Naive B cell (primary cell): Measurements from ENCODE around the gene GTF3C2. TPM values are rescaled to one million over a fixed set of nuclear protein-coding genes. Genes with fewer than 3 reads are reported as not detected.
"Not testable (repeated sequence)": the region's sequence is repeated elsewhere in the genome, so short reads cannot be mapped to it uniquely, and the experiment has no call there.

ENCODE experiments used
- ATAC-seq, 2 donors: fragments of 150-1000 bp; cut with Tn5 transposase; 2 replicates each; pipeline ENCODE4 v1.10.0; 2021; ENCODE audit warnings: low read depth in 2 of 2, mild to moderate bottlenecking in 2 of 2, moderate library complexity in 2 of 2
- DNase-seq: peaks from one replicate; pipeline ENCODE4 v3.0.0; 2022
- H3K27ac Mint-ChIP-seq, 6 donors: one replicate each; pipeline ENCODE4 v1.8.0; 2020 to 2022; ENCODE audit warnings: mild to moderate bottlenecking in 6 of 6, mixed read lengths in 6 of 6, moderate library complexity in 5 of 6, inconsistent platforms in 2 of 6
- H3K27me3 Mint-ChIP-seq, 3 donors: one replicate each; pipeline ENCODE4 v1.8.0; 2021 to 2022; ENCODE audit warnings: mixed read lengths in 3 of 3, mild to moderate bottlenecking in 1 of 3
- H3K36me3 Mint-ChIP-seq, 2 donors: one replicate each; pipeline ENCODE4 v1.8.0; 2020 to 2022; ENCODE audit warnings: mixed read lengths in 2 of 2, inconsistent platforms in 1 of 2, mild to moderate bottlenecking in 1 of 2
- H3K4me1 Mint-ChIP-seq, 3 donors: one replicate each; pipeline ENCODE4 v1.8.0; 2020 to 2022; ENCODE audit warnings: mixed read lengths in 3 of 3, inconsistent platforms in 1 of 3, mild to moderate bottlenecking in 1 of 3, moderate library complexity in 1 of 3
- H3K4me3 Mint-ChIP-seq, 8 donors: one replicate each; pipeline ENCODE4 v1.8.0; 2020 to 2022; ENCODE audit warnings: mild to moderate bottlenecking in 8 of 8, mixed read lengths in 8 of 8, moderate library complexity in 8 of 8, inconsistent platforms in 2 of 8
- H3K9me3 Mint-ChIP-seq, 7 donors: one replicate each; pipeline ENCODE4 v1.8.0; 2020 to 2022; ENCODE audit warnings: mixed read lengths in 7 of 7, mild to moderate bottlenecking in 5 of 7, inconsistent platforms in 2 of 7, moderate library complexity in 1 of 7
- polyA plus RNA-seq, 6 donors: library from polyadenylated mRNA; unstranded; fragments of 300-500 nt; fragmentation: Illumina TruSeq; gene quantifications; one replicate each; pipeline ENCODE4 v1.2.3, GENCODE V29; 2021; ENCODE audit warnings: low read depth in 6 of 6

GTF3C2 gene
- polyA plus RNA-seq, 6 donors from 2014 or later: 31.8 to 50.6 (median 39.9) TPM

DNA sequence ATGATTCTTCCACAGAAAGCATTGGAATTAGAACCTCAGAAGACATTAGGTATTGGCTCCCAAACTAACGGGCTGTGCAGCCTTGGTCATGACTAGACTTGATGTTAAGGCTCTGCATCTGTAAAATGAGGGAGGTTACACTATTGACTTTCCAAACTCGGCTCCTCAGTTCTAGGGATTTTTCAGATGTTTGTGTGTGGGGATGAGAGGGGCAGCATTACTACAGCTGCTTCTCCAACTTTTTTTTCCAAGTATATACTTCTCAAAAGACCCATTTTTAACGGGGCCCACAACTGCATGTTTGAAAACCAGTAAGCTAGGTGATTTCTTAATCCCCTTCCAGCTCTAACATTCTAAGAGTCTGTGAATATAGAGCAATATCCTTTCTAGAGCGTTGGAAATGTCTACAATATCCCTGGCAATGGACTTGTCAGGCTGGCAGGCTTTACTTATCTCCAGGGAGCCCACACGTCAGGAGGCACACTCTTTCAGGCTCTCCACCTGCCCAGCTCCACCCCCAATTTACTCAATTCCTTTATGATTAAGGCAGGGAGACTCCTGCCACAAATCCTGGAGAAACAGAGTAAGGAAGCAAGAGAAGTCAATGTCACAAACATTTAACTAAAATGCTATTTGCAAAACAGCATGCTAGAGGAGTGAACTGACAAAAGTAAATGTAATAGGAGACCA is 32.8 kb downstream of the GTF3C2 start:
- Mint-ChIP-seq H3K4me3 (peak overlapping the region; percentile 92 to 100 (median 98)), H3K36me3 (peaks cover 20 to 22% of the 10 kb centered on the region in 2 donors), H3K27me3 (no peaks in the 10 kb centered on the region), H3K9me3 (no peaks in the 10 kb centered on the region), H3K4me1 (peaks cover 20 to 22% (median 21%) of the 10 kb centered on the region in 3 donors), H3K27ac (peak overlapping the region; percentile 97 to 100 (median 99))
- ATAC-seq (no peak), DNase-seq (no peak)

DNA sequence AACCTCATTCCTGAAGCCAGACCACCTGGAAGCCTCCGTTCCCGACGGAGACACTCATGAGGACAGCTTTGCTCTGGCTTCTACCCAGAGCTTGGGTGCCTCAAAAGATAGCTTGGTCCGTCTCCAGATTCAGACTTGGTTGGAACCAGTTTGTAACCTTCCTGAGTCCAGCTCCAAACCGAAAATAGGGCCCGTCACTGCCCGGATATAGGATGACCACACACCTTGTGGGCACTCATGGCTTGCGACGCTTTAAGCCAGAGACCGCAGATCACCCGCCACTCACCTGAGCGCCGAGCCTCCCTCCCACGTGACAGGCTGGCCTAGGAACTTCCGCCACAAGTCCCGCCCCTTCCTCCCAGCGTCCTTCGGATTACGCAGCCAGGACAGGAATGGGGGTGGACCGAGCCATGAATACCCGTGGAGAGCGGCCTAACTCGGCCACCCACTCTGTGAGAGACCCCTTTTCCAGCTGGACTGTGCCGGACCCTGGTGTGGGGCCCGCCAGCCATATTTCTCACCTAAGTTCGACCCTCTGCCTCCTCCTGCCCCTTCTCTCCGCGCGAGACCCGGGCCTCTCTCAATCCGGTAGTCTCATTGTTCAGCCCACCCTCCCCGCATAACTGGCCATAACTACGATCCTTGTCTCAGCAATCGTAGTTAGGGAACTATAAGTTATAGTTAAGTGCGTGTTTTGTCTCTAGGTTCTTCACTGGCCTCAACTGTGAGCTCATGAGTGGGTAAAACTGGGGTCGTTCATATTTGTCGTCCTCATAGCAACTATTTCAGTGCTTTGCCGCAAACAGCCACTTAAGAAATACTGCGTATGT is 33.6 kb downstream of the GTF3C2 start, which contains the start of gene MPV17:
Gene MPV17 (minus strand): TSS at position 332 of the 830 bp plus-strand sequence. CDS start 580 bp downstream, outside the sequence.
- H3K36me3 Mint-ChIP-seq: peaks cover 15 to 20% of the 10 kb centered on the region in 2 donors
- no peaks in the 10 kb centered on the region for H3K9me3 Mint-ChIP-seq
- peaks cover 20 to 22% (median 21%) of the 10 kb centered on the region in 3 donors for H3K4me1 Mint-ChIP-seq
- H3K27me3 Mint-ChIP-seq: no peaks in the 10 kb centered on the region
- H3K4me3 Mint-ChIP-seq: peak within 1 kb of the TSS; percentile 92 to 100 (median 98)
- DNase-seq (peak; percentile 82), ATAC-seq (peak; percentile 95 to 96)
- peak within 1 kb of the TSS; percentile 97 to 100 (median 99) for H3K27ac Mint-ChIP-seq

DNA sequence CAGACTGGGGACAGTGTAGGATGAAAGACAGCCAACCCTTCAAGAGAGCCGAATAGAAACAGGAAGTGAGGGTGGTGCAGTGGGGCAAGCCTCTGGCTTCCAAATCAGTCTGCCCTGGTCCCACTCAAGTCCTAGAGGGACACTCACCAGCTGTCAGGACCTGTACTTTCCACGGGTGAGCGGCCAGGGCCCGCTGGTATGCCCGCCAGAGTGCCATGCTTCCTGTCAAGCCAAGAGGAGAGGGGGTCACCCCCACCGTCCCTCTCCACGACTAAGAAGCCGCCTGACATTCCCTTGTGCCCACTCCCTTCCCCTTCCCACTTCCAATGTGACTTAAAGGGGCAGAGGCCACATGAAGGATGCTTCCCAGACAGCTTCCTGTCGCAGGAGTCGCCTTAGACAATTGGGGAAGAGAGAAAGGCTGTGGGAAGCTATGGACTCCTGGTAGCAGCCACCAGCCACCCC is 34.2 kb downstream of the GTF3C2 start:
- H3K27me3 Mint-ChIP-seq: no peaks in the 10 kb centered on the region
- peaks cover 20 to 22% (median 21%) of the 10 kb centered on the region in 3 donors for H3K4me1 Mint-ChIP-seq
- peaks cover 13 to 20% of the 10 kb centered on the region in 2 donors for H3K36me3 Mint-ChIP-seq
- peak overlapping the region; percentile 92 to 100 (median 98) for H3K4me3 Mint-ChIP-seq
- peak overlapping the region; percentile 97 to 100 (median 99) for H3K27ac Mint-ChIP-seq
- ATAC-seq: peak; percentile 54 to 63
- peak; percentile 31 for DNase-seq
- H3K9me3 Mint-ChIP-seq: no peaks in the 10 kb centered on the region

DNA sequence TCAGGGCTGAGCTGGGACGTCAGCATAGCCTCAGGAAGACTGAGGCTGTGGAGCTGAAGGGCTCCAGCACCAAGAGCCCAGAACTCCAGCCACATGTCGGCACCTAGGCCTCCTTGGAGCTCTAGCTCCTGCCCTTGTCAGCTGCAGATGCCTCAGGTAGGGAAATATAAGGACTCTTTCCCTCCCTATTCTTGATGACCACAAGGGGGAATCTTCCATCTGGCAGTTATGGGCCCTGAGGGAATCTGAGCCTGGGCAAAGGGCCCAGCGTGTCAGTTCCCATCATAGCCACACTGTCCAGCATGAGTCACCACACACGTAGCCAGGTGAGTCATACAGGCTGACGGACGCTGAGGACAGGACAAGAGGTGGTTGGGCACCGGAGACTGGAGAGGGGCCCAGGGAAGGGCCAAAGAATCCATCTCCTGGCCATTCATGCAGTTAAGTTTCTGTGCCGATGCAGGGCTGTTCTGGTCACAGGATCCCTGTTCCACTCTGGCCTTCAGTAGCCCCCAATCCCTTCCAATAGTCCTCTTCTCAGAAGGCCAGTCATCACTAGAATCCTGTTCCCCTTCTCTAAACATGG is 35.5 kb downstream of the GTF3C2 start:
- DNase-seq: no peak
- no peak for ATAC-seq
- H3K4me1 Mint-ChIP-seq: peaks cover 18 to 22% (median 20%) of the 10 kb centered on the region in 3 donors
- H3K27me3 Mint-ChIP-seq: no peaks in the 10 kb centered on the region
- H3K4me3 Mint-ChIP-seq: peak overlapping the region in 4 of 8 donors; percentile 16 to 98 (median 65)
- peak overlapping the region in 1 of 6 donors; percentile 99 for H3K27ac Mint-ChIP-seq
- peaks cover 6 to 7% of the 10 kb centered on the region in 2 donors for H3K36me3 Mint-ChIP-seq
- H3K9me3 Mint-ChIP-seq: no peaks in the 10 kb centered on the region

DNA sequence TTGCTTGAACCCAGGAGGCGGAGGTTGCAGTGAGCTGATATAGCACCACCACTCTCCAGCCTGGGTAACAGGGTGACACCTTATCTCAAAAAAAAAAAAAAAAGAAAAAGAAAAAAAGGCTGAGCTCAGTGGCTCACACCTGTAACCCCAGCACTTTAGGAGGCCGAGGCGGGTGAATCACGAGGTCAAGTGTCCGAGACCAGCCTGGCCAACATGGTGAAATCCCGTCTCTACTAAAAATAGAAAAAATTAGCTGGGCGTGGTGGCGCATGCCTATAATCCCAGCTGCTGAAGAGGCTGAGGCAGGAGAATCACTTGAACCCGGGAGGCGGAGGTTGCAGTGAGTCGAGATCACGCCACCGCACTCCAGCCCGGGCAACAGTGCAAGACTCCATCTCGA is 36.7 kb downstream of the GTF3C2 start:
- H3K9me3 Mint-ChIP-seq, H3K36me3 Mint-ChIP-seq, DNase-seq, H3K27me3 Mint-ChIP-seq, H3K4me3 Mint-ChIP-seq, H3K27ac Mint-ChIP-seq, ATAC-seq: not testable (repeated sequence)
- peaks cover 20 to 22% (median 22%) of the 10 kb centered on the region in 3 donors for H3K4me1 Mint-ChIP-seq

DNA sequence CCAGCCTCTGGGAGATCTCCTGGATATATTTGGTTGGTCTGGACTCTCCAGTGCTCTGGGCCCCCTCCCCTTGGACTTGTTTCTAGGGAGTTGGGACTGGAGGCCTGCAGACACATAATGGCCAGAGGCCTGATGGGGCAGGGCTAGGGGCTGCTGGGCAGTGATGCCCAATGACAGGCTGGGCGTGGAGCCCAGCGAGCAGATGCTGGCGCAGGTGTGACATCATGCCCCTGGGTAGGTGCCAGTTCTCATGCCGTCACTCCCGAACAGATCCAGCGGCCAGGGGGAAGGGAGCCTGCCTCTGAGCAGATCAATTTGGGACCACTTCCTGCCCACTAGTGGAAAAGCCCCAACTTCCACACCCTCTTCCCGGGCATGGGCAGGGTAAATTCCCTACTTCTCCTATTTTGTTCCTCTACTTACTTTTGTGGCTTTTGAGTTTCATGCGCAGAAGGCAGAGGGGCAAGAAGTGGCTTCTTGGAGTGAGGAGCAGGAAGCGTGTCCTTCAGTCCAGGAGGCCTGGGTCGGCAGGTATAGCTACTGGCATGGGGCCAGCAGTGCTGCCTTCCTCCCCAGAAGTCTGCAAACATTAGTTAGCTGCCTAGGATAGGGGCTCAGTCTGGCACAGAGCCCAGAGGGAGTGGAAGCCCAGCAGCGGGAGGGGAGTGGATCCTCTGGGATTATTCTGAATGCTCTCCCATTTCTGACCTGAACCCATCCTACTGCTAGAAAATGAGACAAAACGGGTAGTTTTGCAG is 39.7 kb downstream of the GTF3C2 start:
- Mint-ChIP-seq H3K27me3 (no peaks in the 10 kb centered on the region), H3K27ac (peak overlapping the region in 1 of 6 donors; percentile 76), H3K36me3 (peaks cover 0 to 15% of the 10 kb centered on the region in 2 donors), H3K4me1 (peaks cover 6 to 15% (median 7%) of the 10 kb centered on the region in 3 donors), H3K4me3 (no peak overlapping the region), H3K9me3 (no peaks in the 10 kb centered on the region)
- ATAC-seq (no peak), DNase-seq (no peak)

DNA sequence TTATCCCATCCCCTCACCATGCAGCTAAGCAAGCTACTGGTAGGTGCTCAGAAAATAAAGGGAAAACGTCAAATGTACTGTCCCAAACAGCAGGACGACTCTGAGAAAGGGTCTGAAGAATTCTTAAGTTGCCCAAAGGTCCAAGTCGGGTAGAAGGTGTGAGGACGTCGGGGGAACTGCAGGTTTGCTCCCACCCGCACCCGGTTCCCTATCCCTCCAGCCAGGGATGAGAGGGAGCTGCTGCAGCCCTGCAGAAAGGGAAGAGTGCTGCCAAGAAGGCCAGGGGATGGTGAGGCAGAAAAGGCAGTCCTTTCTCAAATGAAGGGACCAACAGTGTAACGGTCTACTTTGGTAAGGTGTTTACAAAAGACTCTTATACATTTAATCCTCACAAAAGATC is 41.4 kb downstream of the GTF3C2 start:
- ATAC-seq: no peak
- no peak for DNase-seq
- Mint-ChIP-seq H3K4me3 (no peak overlapping the region), H3K36me3 (peaks cover 7 to 16% of the 10 kb centered on the region in 2 donors), H3K27ac (no peak overlapping the region), H3K9me3 (no peaks in the 10 kb centered on the region), H3K4me1 (peaks cover 0 to 10% (median 0%) of the 10 kb centered on the region in 3 donors), H3K27me3 (no peaks in the 10 kb centered on the region)

DNA sequence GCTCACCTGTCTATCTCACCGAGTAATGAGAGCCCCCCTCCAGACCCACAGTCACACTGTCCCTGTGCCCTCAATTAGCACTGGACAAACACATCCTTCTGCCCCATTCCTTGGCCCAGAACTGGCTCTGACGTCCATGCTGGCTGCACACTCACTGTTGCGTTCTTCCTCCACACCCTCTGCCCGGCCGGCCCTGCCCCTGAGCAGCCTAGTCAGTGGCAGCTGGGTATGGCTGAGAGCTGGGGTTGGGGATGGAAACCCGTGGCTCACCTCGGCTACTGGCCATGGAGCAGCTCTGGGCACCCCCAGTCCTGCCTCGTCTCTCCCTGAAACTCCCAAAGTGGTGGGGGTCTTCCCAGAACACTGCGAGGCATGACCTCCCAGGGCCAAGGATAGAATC is 41.9 kb downstream of the GTF3C2 start:
- no peak for DNase-seq
- no peaks in the 10 kb centered on the region for H3K9me3 Mint-ChIP-seq
- ATAC-seq: no peak
- H3K4me3 Mint-ChIP-seq: no peak overlapping the region
- H3K27me3 Mint-ChIP-seq: no peaks in the 10 kb centered on the region
- peaks cover 0 to 10% (median 0%) of the 10 kb centered on the region in 3 donors for H3K4me1 Mint-ChIP-seq
- H3K27ac Mint-ChIP-seq: no peak overlapping the region
- peaks cover 10 to 20% of the 10 kb centered on the region in 2 donors for H3K36me3 Mint-ChIP-seq

DNA sequence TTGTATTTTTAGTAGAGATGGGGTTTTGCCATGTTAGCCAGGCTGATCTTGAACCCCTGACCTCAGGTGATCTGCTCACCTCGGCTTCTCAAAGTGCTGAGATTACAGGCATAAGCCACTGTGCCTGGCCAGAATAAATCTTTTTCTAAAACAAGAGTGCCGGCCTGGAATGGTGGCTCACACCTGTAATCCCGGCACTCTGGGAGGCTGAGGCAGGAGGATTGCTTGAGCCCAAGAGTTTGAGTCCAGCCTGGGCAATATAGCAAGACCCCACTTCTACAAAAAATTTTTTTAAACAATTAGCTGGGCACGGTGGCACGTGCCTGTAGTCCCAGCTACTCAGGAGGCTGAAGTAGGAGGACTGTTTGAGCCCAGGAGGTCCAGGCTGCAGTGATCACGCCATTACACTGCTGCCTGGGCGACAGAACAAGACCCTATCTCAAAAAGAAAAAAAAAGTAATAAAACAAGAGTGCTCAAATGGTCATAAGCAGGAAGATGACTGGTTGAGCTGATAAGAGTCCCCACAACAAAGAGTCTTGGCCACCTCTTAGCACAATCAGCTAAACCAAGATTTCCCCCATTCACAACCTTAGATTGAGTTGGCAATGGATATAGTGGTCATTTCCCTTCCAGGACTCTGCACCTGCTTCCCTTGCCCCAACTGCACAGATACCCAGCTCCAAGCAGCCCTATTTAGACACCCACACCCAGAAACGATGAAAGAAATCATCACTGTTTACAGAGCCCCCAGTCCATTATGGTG is 42.5 kb downstream of the GTF3C2 start:
- ATAC-seq: no peak
- Mint-ChIP-seq H3K9me3 (no peaks in the 10 kb centered on the region), H3K4me3 (no peak overlapping the region), H3K36me3 (peaks cover 13 to 27% of the 10 kb centered on the region in 2 donors), H3K4me1 (peaks cover 0 to 10% (median 0%) of the 10 kb centered on the region in 3 donors), H3K27me3 (no peaks in the 10 kb centered on the region), H3K27ac (no peak overlapping the region)
- DNase-seq: no peak

DNA sequence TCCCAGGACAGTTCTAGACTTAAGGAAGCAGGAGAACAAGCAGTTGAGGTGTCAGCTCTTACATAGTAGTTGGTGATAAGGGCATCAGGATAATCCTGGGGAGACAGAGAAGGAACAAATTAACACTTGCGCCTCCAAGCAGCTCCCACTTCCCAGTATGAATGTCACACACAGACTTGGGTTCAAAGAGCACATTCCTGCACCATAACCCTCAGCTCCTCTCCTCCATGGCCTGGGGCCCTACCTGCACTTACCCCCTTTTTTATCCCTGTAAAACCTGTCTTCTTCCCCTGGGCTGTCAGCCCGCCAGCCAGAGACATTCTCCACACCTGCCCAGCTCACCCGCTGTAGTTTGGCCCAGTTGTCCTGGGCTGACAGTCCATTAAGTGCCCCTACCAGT is 44.4 kb downstream of the GTF3C2 start:
- ATAC-seq (no peak), DNase-seq (no peak)
- H3K4me1 Mint-ChIP-seq: peaks cover 2 to 10% (median 3%) of the 10 kb centered on the region in 3 donors
- peaks cover 0 to 4% (median 0%) of the 10 kb centered on the region in 3 donors for H3K27me3 Mint-ChIP-seq
- no peaks in the 10 kb centered on the region for H3K9me3 Mint-ChIP-seq
- peak overlapping the region in 2 of 6 donors; percentile 10 to 15 for H3K27ac Mint-ChIP-seq
- H3K36me3 Mint-ChIP-seq: peaks cover 13 to 27% of the 10 kb centered on the region in 2 donors
- no peak overlapping the region for H3K4me3 Mint-ChIP-seq

DNA sequence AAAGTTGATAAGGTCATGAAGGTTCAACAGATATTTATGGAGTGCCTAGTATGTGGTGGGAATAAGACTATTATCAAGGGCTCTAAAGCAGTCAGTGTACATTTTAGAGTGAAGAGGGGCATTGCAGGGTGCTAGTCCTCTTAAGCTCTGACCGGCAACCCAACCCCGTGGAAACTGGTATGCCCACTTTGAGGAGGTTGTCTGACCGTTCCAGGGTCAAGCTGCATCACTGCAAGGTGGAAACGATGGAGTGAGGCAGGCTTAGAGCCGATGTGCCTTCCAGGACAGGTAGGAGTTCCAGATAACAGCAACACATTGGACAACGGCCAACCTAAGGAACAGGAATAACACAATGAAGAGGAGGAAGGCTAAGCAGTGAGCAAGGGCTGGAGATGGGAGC is 46.9 kb downstream of the GTF3C2 start:
- Mint-ChIP-seq H3K27me3 (peaks cover 7 to 28% (median 12%) of the 10 kb centered on the region in 3 donors), H3K4me3 (peak overlapping the region in 1 of 8 donors; percentile 64), H3K4me1 (peaks cover 6 to 15% (median 7%) of the 10 kb centered on the region in 3 donors), H3K27ac (no peak overlapping the region), H3K9me3 (no peaks in the 10 kb centered on the region), H3K36me3 (peaks cover 13 to 27% of the 10 kb centered on the region in 2 donors)
- DNase-seq: no peak
- no peak for ATAC-seq

DNA sequence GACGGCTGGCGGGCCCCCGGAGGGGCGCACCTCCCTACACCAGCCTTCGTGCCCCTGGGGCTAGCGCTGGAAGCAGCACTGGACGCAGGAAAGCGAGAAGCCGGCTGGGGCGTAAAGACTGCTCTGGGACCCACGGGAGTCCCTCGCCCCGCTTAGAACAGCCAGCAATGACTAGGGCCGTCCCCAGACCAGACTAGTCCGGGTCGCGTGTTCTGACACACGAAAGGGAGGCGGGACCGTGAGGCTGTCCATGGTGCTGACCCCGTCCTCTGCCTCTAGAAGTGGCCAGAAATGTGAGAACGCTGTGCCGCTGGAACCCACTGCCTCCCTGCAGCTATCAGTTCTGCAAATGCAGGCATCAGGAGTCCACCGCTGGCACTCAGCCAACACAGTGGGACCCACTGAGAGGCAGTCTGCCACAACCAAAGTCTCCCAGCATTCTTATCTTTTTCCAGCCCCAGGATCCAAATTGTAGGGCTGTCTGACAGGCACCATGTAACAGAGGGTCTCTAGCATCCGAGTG is 48.1 kb downstream of the GTF3C2 start, which contains the start of gene UCN:
Gene UCN (minus strand): TSS at position 87 of the 523 bp plus-strand sequence. CDS start 550 bp downstream, outside the sequence.
- Mint-ChIP-seq H3K4me1 (peaks cover 3 to 15% (median 9%) of the 10 kb centered on the region in 3 donors), H3K27me3 (peaks cover 11 to 32% (median 16%) of the 10 kb centered on the region in 3 donors), H3K36me3 (peaks cover 13 to 27% of the 10 kb centered on the region in 2 donors), H3K27ac (no peak within 1 kb of the TSS), H3K9me3 (no peaks in the 10 kb centered on the region), H3K4me3 (peak within 1 kb of the TSS in 4 of 8 donors; percentile 29 to 61 (median 39))
- ATAC-seq (no peak), DNase-seq (no peak)
